Measurements from ENCODE around the gene RGMB.
"Not testable (repeated sequence)": the region's sequence is repeated elsewhere in the genome, so short reads cannot be mapped to it uniquely, and the experiment has no call there.

RGMB gene

DNA sequence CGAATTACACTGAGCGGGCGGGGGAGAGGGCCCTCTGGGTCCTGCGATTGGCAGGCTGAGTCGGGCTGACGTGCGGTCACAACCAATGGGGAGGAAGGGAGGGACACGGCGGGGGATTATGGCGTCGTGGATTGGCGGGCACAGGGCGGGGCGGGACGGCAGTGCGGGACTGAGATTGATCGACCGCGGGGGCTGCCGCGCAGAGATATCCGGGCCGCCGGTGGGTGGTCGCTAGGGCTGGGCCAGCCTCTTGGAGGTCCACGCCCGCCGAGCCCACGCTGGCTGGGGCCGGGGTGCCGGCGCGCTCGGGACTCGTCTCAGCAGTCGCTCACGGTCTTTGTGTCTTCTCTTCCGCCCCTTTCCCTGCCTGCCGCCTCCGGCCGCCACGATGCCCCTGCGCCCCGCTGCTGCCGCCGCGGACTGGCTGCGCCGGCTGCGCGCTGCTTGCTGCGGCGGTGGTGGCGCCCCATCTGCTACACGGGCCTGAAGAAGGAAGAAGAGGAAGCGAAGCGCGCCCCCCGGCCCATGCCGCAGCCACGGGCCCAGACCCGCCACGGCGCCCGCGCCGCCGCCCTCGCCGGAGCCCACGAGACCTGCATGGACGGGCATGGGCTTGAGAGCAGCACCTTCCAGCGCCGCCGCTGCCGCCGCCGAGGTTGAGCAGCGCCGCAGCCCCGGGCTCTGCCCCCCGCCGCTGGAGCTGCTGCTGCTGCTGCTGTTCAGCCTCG, at the start of gene RGMB:
RGMB (plus strand) TSS at position 200 of the 728 bp plus-strand sequence; CDS start at position 608, 408 bp downstream.
- DNase-seq = peak; percentile 97

DNA sequence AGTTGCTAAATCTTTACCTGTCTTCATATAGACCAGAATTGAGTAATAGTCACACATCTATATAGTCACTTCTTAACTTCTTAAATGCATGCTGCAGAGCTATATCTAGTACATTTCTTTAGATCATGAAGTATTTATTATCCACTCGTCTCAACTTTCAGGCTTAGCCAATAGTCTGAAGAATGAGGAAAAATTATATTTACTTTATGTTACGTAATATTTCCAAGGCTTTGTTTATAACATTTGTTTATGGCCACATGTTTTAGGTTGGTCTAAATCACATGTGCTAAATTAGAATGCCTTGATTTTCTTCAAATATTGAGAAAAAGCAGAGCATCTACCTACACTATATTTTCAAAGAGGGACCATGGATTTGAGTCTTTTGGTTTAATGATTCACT, 47.2 kb upstream of the RGMB start:
- DNase-seq = no peak

- no peak for DNase-seq
Measured at GRCh38 chr5:98727686-98728085, 45.8 kb upstream of the RGMB start.

- DNase-seq = no peak
Measured at GRCh38 chr5:98734646-98735045, 38.8 kb upstream of the RGMB start.

DNA sequence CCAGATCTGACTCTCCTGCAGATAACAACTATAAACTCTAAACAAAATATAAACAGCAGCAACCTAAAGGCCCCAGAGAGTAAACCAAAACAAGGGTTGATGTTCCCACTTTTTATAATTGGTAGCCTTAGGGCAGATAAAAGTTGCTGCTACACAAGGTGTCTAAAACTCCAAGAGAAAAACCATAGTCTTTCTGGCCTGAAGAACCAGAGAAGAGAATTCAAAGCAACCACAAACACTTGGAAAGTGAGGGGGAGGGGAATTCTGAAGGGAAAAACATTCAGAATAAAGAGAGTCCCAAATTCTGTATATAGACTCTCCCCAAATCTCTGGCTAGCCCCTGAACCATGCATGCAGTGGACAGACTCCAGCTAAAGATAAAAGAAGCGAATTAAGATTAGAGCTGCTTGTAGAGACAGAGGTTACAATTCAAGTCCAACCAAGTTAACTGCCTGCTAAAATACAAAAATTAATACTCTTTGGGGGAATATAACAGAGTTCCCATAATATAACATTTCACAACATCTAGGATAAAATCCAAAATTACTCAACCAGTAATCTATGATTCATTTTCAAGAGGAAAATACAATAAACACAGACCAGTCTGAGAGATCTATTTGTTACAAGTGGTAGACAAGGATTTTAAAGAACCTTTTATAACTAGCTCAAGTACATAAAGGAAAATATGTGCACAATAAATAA, 37.5 kb upstream of the RGMB start:
- DNase-seq = no peak

DNA sequence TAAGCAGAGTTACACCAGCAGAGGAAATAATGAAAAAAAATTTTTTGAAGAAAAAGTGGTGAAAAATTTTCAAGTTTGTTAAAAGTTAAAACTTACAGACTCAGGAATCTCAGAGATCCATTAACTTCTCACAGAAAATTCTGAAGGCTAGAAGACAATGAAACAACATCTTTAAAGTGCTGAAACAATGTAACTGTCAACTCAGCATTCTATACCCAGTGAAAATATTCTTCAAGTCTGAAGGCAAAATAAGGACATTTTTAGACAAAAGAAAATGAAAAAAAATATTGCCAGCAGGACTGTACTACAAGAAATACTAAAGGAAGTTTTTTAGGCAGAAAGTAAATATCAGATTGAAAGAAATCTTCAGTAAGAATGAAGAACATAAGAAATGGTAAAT, 36.7 kb upstream of the RGMB start:
- no peak for DNase-seq

DNA sequence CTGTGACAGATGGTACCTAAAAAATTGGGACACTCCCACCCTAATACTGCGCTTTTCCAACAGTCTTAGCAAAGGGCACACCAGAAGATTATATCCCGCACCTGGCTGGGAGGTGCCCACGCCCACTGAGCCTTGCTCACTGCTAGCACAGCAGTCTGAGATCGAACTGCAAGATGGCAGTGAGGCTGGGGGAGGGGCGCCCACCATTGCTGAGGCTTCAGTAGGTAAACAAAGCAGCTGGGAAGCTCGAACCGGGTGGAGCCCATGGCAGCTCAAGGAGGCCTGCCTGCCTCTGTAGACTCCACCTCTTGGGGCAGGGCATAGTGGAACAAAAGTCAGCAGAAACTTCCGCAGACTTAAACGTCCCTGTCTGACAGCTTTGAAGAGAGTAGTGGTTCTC, 36.0 kb upstream of the RGMB start:
- not testable (repeated sequence) for DNase-seq

- not testable (repeated sequence) for DNase-seq
Measured at GRCh38 chr5:98738481-98739149, 34.8 kb upstream of the RGMB start.

GRCh38 chr5:98741926-98742325, 31.5 kb upstream of the RGMB start:
- no peak for DNase-seq

GRCh38 chr5:98742396-98743073, 30.9 kb upstream of the RGMB start:
- DNase-seq = no peak

DNA sequence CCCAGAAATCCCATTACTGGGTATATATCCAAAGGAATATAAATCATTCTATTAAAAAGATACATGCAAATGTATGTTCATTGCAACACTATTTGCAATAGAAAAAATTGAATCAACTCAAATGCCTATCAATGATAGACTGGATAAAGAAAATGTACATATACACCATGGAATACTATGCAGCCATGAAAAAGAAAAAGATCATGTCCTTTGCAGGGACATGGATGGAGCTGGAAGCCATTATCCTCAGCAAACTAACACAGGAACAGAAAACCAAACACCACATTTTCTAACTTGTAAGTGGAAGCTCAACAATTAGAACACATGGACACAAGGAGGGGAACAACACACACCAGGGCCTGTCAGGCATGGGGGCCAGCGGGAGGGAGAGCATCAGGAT, 25.2 kb upstream of the RGMB start:
- not testable (repeated sequence) for DNase-seq

DNA sequence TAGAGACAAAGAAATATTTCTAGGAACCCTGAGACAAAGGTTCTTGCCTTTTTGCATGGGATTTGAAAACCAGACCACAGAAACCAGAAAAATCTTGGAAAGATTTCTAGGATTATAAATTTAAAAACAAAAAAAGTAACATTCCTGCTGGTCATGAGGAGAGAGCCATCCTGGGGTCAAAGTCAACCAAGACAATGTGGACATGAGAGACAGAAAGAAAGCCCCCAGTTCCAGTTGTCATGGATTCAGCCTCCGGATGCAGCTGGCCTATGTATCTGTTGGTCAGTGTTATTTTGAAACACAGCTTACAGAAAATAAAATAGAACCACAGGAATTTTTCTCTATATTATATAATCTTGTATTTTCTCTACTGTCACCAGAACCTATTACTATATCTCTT, 24.4 kb upstream of the RGMB start:
- no peak for DNase-seq

GRCh38 chr5:98750693-98751092, 22.8 kb upstream of the RGMB start:
- no peak for DNase-seq

- DNase-seq = not testable (repeated sequence)
Measured at GRCh38 chr5:98752331-98752730, 21.1 kb upstream of the RGMB start.

GRCh38 chr5:98752801-98753200, 20.7 kb upstream of the RGMB start:
- not testable (repeated sequence) for DNase-seq

- no peak for DNase-seq
Measured at GRCh38 chr5:98753507-98753906, 20.0 kb upstream of the RGMB start.

GRCh38 chr5:98755406-98755805, 18.1 kb upstream of the RGMB start:
- no peak for DNase-seq

GRCh38 chr5:98757978-98758377, 15.5 kb upstream of the RGMB start:
- no peak for DNase-seq

DNA sequence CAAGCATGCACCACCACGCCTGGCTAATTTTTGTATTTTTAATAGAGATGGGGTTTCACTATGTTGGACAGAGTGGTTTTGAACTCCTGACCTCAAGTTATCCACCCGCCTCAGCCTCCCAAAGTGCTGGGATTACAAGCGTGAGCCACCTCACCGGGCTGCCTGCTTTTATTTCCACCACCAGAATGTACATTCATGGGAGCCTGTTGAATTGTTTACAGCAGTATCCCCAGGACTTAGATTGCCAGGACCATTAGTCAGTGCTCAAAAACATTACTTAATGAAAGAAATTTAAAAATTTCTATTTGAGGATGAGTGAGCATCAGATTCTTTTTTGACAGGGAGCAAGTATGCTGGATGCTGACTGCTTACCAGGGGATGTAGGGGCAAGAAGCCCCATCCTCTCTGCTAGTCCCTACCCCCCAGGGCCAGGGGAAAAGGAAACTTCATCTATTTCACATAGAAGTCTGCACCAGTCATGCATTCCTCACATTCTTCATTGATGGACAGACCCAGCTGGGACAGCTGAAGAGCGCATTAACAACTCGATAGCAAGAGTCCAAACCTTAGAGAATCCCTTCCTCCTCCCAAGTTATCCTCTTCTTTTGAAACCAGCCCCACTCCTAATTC, 10.3 kb upstream of the RGMB start:
- DNase-seq = no peak

DNA sequence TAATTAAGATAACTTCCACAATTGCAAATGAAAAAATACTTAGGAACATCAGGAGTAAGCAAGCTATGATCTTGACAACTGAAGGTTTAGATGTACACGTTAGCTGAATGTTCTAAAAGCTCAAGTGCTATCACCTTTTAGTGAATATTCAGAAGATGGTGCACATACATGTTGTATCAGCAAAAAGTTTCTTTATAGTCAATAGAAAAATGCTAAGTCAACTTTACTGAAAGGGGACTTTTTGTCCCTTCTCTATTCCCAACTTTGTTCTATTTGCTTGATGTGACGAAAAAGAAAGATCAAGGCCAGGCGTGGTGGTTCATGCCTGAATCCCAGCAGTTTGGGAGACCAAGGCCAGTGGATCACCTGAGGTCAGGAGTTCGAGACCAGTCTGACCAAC, 7.6 kb upstream of the RGMB start:
- DNase-seq = no peak

DNA sequence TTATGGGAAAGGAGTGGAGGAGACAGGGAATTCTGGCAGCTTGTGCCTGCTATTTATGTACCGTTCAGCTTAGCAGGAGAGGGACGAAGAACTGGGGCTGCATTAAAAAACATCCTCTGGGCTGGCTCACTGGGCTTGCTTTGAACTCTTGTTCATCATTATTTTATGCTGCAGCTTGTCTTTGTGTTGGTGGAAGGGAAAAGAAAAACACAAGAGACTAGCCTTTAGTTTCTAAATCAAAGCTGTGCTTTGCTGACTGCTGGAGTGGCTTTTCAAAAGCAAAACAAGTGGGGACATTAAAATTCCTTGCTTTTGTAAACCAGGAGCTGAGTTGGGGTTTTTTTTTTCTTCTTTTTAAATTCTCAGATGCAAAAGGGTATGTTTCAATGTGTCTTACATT, 5.9 kb upstream of the RGMB start:
- no peak for DNase-seq

DNA sequence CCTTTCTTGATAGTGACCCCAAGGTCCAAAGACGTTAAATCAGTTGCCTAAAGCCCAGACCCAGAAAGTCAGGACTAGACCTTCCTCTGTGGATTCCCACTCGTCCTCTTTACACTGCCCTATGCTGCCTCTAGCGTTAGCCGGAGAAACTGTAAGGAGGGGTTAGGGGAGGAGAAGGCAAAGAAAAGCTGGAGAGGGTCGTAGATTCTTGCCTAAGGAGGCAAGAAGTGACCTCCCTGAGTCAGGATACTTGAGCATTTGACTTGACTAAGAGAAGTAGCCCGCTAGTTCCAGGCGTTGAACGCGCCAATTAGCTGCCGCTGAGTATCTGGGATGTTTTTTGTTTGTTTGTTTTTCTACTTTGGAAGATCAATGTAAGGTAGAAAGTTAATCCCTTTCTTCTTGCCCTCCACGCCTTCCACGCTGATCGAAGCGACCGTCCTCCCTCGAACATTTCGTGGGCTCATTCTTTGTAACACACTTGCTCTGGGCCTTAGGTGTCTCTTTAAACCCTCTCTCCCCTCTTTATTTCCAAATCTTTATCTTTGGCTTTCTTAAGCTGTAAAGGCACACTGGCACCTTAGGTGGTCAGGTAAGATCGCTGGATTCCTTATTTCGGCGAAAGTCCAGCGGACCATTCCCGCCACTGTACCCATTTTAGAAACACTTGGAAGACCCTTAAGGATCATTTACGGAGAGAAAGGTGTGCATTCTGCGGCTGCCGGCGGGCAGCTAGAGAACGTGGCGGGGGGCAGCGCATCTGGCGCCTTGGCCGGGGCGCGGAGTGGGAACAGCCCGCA, 5.1 kb upstream of the RGMB start:
- DNase-seq = peak; percentile 31

All from NCI-H446 treated with DMSO at 0.1 percent for 48 hours (cell line).